CD4-positive, alpha-beta T cell treated with Interleukin-6 at 100 ng/mL for 8 hours (primary cell): Measurements from ENCODE around the gene RAB9A.
A peak's percentile ranks its signal among the peaks of the same experiment; 100 is the strongest.

Source experiments
- DNase-seq: peaks from one replicate; pipeline ENCODE4 v3.0.0-alpha.2; 2020; ENCODE audit warnings: mixed read lengths, low spot score

Gene RAB9A

DNA sequence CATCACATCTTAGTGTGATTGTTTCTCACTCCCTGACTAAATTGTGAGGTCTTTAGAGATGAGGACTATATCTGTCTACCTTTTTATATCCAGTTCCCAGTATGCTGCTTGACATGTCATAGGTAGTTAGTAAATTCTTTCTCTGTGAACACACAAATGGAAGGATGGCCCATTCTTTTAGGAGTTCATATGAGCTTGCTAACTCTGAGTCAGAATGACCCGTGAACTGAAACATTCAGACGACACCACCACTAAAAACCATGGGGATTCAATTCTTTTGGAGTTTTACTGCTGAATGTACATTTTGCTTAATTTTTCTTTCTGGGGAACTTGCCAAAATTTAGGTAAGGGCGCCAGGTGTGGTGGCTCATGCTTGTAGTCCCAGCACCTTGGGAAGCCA, 59.6 kb downstream of the RAB9A start:
- DNase-seq: no peak

DNA sequence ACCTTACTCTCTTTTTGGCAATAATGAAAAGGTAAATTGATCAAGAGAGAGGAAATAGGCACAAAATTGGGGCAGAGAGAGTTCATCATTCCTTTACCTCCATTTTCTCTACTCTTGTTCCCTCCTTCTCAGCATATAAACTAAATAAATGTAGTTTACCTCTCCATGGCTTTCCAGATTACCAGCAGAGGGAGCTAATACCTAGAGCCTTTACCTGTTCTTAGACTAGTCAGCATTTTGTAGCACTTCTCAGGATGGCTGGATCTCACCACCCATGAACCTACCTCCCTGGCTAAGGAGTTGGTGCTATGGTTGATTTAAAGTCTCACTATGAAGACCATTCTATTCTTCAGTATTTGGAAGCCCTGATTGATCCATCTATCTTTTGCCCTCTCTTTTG, 61.3 kb downstream of the RAB9A start:
- DNase-seq: peak; percentile 53

DNA sequence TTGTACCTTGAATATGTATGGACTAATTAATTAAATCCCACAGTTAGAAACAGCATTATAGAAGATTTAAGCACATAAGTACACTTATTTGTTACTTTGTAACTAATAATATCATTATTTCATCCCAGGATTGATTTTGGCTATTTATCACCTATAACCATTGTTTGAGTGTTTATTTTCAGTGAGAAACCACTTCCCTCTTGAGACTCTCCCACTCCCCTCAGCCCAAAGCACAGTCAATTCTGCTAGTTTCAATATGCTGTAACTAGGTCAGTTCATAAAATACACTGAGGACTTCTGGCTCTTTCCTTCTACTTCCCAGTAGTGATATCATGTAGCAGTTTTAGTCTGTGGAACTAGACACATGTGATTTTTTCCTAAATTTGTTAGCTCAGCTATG, 61.9 kb downstream of the RAB9A start:
- no peak for DNase-seq

DNA sequence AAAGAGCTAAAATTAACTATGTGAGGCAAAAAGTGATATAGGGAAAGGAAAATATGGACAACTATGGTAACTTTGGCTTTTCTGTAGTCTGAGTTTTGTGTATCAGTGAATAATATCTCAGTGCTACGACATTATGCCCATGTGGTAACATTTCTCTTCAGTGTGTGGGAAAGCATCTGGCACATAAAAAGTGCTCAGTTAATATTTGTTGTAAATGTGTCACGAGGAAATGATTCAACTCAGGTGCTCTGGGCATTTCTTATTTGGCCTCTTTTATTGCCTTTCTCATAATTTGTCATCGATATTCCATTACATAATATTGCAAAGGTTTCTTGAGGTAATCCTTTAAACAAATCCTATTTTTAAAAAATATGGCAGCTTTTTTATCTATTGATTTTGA, 63.2 kb downstream of the RAB9A start:
- no peak for DNase-seq

DNA sequence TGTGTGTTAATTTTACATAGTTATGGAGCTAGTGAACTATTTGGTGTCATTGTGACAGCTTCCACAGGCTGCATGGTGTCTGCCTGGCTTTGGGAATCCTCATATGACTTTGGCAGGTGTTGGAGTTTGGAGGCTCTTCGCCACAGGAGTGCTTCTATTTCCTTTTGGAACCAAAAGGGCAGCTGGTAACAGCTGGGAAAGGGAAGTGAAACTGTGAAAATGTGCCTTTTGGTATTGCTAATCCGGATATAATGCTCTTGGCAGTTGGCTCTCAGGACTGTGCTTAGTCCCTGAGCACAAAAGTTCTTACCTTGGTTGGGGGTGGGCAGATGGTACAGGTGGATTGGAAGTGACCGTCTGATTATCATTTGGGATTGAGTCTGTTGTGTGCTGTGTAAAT, 63.7 kb downstream of the RAB9A start:
- DNase-seq: no peak

DNA sequence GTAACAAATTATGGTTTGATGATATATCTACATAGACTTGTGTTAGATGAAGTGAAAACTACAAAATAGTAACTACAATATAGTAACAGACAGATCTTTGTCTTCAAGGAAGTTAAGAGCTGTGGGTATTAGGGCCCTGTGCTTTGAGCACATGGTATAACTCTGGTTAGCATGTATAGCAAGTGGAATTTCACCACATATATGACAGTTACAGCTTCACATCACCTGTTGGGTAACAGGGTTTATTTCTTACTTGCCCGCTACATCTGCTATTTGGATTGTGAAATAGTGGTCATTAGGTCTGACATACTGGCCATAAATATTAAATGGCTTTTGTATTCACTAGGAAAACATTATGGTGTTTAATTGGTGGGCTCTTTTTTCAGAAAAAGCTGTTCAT, 65.8 kb downstream of the RAB9A start:
- no peak for DNase-seq

DNA sequence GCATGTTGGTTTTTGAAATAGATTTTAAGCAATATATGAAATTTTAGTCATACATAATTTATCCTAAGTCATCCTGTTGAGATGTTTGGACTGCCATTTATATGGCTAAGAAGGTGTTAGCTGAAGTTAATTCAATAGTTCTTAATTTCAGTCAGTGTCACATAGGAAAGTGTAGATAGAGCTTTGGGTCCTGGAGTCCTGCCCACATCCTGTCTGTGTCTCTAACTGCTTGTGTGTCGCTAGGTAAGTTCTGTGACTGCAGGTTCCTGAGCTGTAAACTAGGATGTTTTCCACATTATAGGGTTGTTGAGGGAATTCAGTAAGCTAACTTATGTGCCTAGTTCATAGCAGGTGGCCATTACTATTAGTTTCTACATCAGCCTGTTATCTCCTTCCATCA, 66.3 kb downstream of the RAB9A start:
- peak; percentile 7 for DNase-seq

DNA sequence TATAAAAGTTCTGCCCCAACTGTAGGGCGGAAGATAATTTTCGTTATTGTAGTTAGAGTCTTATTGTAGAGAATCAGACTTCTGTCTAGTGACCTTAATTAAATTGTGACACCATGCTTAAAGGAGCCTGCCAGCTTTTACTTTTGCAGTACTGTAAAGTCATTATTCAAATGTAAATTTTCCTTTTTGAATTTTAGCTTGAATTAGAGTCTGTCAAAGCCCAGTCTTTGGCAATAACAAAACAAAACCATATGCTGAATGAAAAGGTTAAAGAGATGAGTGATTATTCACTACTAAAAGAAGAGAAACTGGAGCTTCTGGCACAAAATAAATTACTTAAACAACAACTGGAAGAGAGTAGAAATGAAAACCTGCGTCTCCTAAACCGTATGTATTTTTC, 67.5 kb downstream of the RAB9A start:
- no peak for DNase-seq

DNA sequence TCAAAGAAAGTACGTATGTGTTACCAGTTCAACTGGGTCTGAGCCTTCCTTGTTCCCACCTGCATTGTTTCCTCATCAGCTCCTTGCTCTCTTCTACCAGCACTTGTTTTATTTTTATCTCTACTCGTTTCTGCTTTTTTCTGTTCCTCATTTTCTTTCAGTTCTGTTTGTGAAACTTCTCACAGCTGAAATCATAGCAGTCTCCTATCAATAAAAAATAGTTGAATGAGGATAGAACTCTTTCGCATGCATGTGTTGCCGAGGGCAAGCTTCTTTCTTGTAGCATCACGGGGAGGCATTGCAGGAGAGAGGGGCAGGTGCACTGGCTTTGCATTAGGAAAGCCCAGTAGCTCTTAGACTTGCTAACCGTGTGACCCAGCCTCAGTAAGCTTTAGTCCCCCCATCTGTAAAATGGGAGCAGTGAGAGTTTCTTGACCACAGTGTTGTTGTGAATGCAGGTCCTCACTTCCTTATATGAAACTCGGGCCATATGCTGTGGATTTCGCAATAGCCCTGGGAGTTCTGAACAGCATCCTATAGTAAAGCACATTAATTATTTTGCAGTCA, 70.3 kb downstream of the RAB9A start:
- no peak for DNase-seq
